PFSK-1 (cell line): ENCODE results near the gene TMIGD1.
A peak's percentile ranks its signal among the peaks of the same experiment; 100 is the strongest.

Source experiments
- FOXP2 ChIP-seq: optimal IDR thresholded peaks from 2 replicates; pipeline ENCODE3; 2011; ENCODE audit warnings: borderline replicate concordance, control low read depth, inconsistent platforms; ENCODE audit not compliant: insufficient read depth; ENCODE audit errors: extremely low read length, extremely low read depth
- POLR2AphosphoS5 ChIP-seq: IDR thresholded peaks from 2 replicates; pipeline ENCODE4 v1.6.1; 2012; ENCODE audit warnings: low read depth, mild to moderate bottlenecking, control low read depth, low read length, moderate library complexity
- REST ChIP-seq, 2 experiments: IDR thresholded peaks; 2 replicates each; pipeline versions ENCODE4 v1.6.1 to v1.8.0; 2011 to 2012; ENCODE audit warnings: low read depth in 2 of 2, low read length in 2 of 2, control low read depth in 1 of 2, inconsistent platforms in 1 of 2, mild to moderate bottlenecking in 1 of 2, moderate library complexity in 1 of 2; ENCODE audit not compliant: insufficient read depth in 1 of 2
- SIN3A ChIP-seq: IDR thresholded peaks from 2 replicates; pipeline ENCODE4 v1.6.1; 2012; ENCODE audit warnings: mild to moderate bottlenecking, low read length, moderate library complexity, borderline replicate concordance; ENCODE audit not compliant: insufficient read depth
- TAF1 ChIP-seq: IDR thresholded peaks from 2 replicates; pipeline ENCODE4 v1.6.1; 2012; ENCODE audit warnings: low read length, control low read depth, borderline replicate concordance; ENCODE audit not compliant: insufficient read depth

TMIGD1 gene

DNA sequence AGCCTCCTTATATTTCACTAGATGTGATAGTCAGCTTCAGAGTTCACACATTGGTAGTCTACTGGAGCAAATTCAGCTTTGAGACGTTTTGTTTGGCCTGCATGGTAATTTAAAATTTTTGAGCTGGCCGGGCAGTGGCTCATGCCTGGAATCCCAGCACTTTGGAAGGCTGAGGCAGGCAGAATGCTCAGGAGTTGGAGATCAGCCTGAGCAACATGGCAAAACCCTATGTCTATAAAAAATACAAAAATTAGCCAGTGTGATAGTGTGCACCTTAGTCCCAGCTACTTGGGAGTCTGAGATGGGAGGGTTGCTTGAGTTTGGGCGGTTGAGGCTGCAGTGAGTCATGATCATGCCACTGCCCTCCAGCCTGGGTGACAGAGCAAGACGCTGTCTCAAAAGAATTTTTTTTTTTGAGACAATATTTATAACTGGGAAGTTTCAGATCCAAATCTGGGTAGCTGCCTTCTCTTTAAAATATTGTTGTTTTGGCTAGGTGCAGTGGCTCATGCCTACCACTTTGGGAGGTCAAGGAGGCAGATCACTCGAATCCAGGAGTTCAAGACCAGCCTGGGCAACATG lies 37.3 kb downstream of the TMIGD1 start:
- TF ChIP-seq REST (IDR thresholded peaks at IDR 0.05; ENCODE audit: insufficient read depth in 1 of 2, low read depth in 2 of 2, low read length in 2 of 2): no peak

DNA sequence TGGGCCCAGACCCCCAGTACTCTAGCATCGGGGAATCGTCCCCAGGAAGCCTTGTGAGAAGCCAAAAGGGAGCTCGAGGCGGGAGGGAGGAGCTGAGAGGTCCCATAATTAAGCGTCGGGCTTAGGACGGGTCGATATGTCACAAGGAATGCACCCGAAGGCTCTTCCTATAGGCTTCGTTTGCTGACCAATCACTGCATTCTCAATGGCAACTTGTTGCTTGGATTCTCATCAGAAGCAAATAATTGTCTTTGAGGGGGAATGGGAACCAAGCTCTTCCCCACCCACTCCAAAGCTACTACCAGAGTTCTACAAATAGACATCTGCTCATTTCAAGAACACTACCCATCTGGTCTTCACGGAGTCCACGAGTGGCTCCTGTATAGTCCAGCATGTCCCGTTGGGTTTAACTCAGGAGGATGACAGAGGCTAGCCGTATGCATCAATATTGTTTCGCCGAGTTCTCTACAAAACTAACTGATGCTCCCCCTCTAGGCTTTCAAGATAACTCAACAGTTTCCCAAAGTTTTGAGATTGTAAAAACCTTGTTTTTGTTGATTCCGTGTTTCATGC lies 41.5 kb downstream of the TMIGD1 start:
- TF ChIP-seq FOXP2: no peak
- no peak for TF ChIP-seq TAF1
- TF ChIP-seq POLR2AphosphoS5: no peak
- no peak for TF ChIP-seq SIN3A
- no peak for TF ChIP-seq REST (IDR thresholded peaks at IDR 0.05; ENCODE audit: insufficient read depth in 1 of 2, low read depth in 2 of 2, low read length in 2 of 2)

- TF ChIP-seq TAF1 (no peak), FOXP2 (peak; percentile 36), POLR2AphosphoS5 (peak; percentile 43)
Measured at GRCh38 chr17:30291543-30292285, 42.1 kb downstream of the TMIGD1 start, which contains the start of gene BLMH. Gene BLMH (minus strand): TSS chr17:30291944. CDS start chr17:30291819, 125 bp downstream.

DNA sequence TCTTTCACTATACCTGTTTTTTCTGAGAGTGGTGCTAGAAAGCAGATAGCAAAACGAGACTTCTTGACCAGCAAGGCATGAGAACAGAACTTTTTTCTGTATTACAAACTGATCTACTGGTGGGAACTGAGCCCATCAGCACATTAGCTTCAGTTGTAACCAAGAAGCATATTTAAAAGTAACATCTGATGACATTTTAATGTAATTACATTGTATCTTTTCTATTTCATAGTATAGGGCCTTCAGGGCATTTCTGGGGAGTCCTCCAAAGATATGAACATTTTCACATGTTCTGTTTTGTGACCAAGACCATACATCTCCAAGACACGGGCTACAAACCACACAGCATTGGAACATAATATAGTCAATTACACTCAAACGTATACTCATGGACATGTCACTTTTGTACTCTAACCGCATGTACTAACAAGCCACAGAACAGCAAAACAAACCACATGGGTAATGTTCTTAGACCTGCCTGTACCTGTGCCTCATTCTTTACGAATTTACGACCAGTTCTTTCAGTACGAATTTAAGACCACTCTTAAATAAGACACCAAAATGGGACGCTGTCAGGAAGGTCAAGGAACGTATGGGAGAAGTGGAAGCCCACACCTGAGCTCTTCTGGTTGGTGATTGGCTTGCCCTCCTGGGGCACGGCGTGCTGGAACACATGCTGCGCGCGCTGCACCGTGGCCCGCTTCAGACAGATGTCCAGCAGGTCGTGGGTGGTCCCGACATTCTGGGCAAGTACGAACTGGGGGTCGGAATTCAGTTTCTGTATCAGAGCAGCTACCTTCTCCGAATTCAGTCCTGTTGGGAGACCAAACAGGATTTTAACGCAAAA lies 42.9 kb downstream of the TMIGD1 start:
- no peak for TF ChIP-seq POLR2AphosphoS5
- no peak for TF ChIP-seq FOXP2
- no peak for TF ChIP-seq TAF1
- TF ChIP-seq REST (IDR thresholded peaks at IDR 0.05; ENCODE audit: insufficient read depth in 1 of 2, low read depth in 2 of 2, low read length in 2 of 2): no peak
- TF ChIP-seq SIN3A: no peak

GRCh38 chr17:30290077-30290476 lies 43.8 kb downstream of the TMIGD1 start:
- TF ChIP-seq SIN3A: no peak
- no peak for TF ChIP-seq FOXP2
- no peak for TF ChIP-seq REST (IDR thresholded peaks at IDR 0.05; ENCODE audit: insufficient read depth in 1 of 2, low read depth in 2 of 2, low read length in 2 of 2)
- no peak for TF ChIP-seq TAF1
- TF ChIP-seq POLR2AphosphoS5: no peak
